Stimulated activated CD4-positive, alpha-beta T cell treated with anti-CD3 and anti-CD28 coated beads, Interleukin-12 subunit alpha, Interleukin-12 subunit beta, amount 100 ng/mL, for 24 hours (primary cell): ENCODE results near the gene VGLL4.

Experiments used
- DNase-seq, 2 experiments: peaks; one replicate each; pipeline ENCODE4 v3.0.0-alpha.2; 2020; ENCODE audit warnings: low read depth in 2 of 2

Gene VGLL4

DNA sequence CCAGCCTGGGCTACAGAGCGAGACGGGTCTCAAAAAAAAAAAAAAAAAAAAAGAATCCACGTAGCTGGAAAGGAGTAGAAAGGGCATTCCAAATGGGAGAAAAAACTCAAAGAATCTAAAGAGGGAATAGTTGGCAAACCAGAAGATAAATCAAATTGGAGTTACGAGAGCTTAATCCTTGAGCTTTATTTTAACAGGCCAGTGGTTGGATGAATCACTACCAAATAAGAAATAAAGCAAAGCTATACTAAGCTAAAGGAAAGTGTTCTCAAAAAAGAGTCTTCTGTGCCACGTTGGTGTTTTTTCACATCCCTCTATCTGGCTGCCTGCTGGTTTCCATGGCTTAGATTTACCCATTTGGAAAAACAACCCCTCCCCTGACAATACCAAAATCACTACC, 14.0 kb downstream of the VGLL4 start:
- no peak for DNase-seq

DNA sequence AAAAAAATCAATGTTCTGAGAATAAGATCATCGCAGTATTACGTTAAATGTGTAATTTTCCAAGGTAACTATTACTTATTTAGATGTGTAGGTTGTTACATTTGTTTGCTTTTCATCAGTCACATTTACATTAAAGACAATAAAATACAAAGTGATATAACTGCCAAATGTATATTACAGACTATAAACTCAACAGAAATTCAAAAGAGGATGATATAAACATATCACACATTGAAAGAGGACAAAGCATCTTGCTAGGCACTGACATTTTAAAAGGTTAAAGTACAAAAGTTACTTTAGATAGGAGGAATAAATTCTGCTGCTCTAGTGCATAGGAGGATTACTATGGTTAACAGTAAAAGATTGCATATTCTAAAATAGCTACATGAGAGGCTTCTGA, 16.1 kb downstream of the VGLL4 start:
- no peak for DNase-seq

DNA sequence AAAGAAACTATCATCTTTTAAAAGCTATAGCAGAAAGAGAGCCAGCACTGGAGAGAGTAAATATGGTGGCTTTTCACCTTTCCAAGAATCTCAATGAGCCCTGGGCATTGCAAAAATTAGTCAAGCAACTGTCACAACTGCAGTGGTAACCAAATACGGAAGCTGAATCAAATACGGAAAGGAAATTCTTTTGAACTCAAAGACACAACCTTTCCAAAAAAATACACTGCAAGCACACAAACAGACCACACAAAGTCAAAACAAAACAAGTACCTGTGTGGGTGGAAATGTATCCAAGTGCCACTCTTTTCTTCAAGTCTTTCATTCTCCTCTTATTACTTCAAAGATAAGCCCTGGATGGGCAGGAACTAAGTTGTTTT, 17.6 kb downstream of the VGLL4 start:
- DNase-seq: no peak

DNA sequence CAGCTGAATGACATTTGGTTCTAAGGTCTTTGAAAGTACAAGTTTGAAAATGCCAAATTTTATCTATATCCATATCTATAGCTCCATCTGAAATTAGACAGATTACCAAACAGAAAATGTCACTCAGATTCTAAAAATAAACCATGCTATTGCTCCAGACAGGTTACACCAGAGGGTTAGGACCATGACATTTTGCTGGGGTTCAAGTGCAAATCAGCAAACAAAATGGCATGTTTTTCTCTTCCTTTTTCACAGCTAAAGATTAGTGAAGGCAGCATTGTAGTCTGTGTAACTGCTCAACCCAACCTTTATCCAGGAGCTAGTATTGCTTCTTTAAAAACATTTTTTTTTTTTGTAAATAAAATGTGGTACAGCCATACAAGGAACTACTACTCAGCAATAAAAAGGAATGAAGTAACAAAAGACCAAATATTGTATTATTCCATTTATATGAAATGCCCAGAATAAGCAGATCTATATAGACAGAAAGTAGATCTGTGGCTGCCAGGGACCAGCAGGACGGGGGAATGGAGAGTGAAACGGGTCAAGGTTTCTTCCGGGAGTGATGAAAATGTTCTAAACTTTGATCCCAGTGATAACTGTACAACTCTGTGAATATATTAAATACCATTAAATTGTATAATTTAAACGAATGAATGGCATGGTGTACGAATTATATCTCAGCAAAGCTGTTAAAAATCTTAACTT, 18.2 kb downstream of the VGLL4 start:
- no peak for DNase-seq

DNA sequence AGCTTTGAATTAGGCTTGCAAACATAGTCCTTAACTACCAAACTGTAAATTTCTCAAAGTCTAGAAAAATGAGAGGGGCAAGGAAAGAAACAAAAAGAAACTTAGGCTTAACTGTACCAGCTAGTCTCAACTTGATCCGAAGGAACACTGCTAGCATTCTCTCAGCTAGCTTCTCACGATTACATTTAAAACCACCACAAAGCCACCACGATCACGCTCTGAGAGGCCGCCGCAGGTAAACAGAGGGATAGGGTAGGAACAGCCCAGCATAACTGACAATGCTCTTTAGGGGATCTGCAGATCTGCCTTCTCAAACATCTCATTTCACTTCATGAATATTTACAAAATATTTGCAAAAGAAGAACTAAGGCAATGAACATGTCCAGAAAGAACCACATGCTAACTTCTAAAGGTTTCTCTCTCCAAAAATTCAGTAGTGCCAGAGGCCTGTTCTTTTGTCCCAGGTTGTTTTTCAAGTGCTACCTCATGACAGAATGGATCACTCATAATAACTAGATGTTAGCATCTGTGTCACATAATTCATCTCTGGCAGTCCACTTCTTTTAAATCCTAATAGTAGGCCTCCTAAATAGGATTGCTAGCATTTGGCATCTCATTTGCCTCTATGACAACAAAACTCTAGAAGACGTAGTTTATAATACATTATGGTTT, 18.9 kb downstream of the VGLL4 start:
- DNase-seq: no peak

DNA sequence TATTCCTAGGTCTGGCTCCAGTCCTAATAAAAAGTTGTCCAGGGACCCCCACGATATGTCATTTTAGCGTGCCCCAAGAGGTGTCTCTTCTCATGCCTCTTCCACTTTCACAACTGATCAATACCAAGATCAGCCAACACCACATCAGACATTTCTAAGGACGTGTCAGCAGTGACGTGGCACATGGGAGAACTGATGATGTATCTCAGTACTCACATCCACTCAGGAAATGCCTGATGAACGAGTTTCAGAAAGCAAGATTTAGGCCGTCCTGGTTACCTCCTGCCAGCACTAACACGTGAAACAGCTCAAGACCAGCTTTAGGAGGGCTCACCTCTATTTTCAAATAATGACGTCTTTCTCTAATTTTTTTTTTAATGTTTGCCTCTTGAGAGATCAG, 19.6 kb downstream of the VGLL4 start:
- DNase-seq: peak; percentile 39 to 75

DNA sequence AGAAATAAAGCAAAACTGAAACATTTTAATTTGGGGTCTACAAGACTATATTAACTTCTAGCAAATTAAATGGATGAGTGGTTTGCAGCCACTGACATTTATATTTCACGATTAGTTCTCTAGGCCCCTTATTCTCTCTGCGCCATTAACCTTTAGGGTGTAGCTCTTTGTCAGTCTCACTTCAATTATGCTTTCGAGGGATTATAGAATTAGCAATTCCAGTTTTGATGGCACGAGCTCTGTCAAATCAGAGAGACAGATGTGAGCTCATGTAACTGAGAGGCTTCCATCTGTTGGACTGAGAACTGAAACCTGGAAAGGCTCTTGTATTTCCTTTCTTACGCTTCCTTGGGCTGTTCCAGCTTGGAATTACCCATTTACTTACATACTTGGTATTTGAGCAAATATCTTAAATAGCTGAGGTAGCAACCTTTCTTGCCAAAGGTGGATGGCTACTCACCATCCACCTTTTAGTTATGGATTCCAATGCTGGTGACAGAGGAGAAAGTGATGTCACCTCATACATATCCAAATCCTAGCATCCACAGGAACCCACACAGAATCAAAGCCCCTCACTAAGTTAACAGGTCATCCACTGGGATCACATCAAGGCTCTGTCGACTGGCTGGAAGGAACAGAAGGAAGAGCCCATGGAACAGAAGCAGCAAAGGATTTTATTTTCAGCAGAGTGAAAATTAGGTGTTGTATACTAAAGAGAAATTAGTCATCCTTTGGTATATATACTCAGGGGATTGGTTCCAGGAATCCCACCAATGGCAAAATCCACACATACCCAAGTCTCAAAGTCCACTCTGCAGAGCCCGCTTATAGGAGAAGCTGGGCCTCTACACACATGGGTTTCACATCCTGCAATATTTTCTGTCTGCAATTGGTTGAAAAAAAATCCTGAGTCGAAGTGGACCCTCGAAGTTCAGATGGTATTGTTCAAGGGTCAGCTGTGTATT, 20.8 kb downstream of the VGLL4 start:
- no peak for DNase-seq

DNA sequence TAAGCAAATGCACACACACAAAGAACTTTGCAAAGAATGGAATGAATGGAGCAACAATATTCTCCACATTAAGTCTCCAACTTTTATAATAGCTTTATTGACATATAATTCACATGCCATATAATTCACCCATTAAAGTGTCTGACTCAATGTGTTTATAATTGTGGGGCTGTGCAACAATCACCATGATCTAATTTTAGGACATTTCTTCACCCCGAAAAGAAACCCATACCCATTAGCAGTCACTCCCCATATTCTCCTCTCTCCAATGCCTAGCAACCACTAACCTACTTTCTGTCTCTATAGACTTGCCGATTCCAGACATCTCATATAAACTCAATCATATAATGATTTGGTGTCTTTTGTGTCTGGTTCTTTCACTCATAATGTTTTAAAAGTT, 22.6 kb downstream of the VGLL4 start:
- DNase-seq: no peak

DNA sequence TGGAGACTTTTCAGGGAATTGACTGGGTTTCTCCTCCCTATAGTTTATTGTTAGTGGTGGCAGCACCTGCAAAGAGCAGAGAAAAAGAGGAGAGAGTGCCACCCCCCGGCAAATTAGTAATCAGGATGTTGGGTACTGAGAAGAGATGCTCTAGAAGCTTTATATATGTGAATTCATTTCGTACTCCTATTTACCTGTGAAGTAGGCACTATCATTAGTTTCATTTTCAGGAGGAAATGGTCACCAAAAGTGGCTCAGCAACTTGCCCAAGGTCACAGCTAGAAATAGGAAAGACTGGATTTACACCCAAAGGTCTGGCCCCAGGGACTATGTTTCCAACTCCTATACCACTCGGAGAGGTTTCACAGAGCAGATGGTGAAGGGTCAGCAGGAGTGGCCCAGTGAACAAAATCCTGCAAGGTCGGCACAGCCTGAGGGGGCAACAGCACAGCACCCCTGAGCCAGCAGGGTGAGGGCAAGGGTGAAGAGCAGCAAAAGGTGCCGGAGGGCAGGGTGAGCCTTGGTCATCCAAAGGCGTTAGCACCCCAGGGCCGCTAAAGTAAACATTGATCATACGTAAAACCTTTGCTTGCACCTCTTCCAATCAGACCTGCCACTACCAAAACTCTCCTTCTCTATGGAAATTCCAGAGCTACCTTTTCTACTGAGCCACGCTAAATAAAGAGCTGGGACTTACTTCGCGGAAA, 23.6 kb downstream of the VGLL4 start:
- DNase-seq: no peak

DNA sequence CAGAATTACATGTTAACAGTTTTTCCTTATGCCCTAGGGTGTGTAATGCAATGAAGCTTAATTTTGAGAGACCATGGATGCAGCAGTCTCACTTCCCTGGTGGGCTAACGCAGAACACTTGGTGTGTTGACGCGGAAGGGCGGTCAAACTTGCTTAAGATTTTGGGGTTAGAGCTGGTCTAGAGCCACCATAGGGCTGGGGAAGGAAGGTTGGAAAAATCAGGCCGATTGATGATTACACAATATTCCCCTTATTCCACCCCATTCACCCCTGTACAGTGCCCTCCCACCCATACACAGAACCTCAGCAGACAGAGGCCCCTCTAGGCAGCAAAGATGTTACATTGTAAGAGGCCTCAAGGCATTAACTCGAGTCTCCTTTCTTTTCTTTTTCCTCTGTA, 24.3 kb downstream of the VGLL4 start:
- DNase-seq: no peak

DNA sequence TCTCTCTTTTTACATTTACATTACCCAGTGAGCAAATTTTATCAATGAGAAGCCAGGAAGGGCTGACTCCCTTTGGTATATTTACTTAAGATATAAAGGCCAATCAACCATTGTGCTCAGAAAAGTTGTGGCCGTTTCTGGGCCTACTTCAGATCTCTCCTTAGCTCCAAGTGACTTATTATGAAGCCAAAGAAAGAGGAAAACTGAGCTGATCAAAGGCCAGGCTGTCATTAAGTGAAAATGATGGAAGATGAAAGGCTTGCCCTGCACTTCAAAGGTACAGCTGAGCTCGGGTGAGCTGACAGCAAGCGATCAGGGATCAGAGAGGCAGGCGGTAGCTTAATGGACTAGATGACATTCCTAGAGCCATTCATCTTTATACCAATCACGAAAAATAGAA, 24.8 kb downstream of the VGLL4 start:
- no peak for DNase-seq

DNA sequence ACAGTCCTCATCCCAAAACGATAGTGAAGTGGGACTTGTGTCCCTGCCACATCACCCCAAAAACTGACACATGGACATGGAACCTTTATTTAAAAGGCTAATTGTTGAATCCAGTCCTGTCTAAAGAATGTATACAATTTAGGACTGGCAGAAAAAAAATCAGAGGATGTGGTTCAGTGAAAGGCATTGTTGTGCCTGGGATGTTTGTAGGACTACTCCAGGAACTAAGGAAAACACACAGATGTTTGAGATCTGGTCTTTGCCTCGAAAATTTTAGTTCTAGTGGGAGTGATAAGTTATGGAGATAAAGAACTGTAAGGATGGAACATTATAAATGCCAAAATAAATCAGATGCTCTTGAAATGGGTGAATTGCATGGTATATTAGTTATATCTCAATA, 27.2 kb downstream of the VGLL4 start:
- no peak for DNase-seq

DNA sequence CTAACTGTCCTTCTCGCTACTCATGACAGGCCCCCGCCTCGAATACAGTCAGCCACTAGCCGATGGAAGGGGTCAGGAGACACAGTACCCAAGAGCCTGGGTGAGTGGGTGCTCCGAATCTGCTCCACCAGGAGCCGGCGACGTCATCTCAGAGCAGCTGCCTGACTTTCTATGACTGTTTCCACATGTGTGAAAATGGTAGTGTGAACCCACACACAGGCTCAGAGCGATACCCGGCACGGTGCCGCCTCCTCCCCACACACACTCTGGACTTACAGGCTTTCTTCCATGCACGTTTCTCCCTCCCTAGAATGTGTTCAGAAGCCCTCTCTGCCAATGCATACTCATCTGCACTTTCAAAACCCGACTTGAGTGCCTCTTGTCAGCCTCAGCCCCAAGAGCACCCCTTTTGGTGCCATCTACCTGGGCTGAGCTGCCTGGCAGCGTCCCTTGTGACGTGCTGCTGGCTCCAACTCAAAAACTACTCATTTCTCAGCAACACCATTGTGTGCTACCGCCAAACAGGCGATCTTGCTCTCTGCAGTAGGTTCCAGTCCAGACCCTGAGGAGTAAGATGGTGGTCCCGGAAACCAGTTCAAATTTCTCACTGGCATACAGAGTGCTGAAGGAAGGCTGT, 29.7 kb downstream of the VGLL4 start:
- DNase-seq: no peak

DNA sequence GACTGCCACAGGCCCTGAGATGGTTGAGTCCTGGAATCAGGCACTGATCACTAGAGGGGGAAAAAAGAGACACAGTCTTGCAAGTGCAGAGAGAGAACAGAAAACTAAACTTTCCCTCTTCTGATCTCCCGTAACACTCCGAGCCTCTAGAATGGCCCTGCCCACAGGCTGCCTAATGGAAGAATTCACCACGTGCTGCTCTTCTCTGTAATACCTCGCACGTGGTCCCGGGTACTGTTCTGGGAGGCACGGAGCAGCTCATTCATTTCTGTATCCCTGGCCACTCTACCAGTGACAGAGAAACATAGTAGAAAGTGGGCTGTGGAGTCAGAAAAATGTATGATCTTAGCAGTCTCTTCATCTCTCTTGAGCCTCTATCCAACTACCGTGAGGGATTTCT, 30.4 kb downstream of the VGLL4 start:
- DNase-seq: no peak

DNA sequence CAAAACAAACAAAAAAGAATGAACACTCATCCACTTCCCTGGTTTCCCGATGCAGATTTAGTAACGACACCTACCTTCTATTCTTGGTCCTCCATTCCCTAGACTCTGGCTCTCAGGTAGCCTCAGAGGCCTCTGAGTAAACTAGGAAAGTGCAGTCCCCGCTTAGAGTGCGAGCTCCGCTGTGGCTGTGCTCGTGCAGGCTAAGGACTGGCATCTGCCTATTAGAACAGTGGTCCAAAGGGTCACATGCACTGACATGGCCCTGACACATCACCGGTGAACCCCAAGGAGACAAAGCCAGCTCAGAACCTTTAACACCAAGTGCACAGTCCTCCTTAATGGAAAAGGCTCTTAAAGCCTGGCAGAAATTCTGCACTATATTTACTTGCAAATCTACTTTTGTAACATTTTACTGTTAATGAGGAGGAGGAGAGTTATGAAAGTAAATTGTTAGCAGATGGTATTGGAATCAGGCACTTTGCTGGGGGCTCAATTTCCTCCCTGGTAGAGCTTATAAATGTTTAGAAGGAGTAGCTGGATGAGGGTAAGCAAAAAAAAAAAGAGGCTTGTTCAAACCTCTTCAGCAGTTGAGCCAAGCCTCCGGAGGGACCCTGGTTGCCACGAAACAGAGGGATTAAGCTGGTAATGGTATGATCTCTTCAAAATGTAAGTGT, 31.1 kb downstream of the VGLL4 start:
- no peak for DNase-seq

DNA sequence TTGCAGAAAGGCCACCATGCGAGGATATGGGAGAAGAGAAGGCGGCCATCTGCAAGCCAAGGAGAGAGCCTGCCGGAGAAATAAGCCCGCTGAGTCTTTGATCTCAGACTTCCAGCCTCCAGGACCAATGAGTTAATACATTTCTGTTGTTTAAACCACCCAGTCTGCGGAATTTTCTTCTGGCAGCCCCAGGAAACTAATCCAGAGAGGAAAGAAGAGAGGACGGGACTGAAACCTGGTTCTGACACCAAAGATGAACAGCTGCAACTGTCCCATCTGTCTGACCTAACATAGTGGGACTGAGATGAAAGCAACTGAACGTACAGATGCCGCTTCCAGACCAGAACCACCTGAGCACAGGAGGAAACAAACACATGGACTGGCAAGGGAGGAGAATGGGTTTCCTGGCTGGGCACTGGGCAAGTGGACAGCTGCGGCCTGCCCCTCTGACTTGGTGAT, 32.3 kb downstream of the VGLL4 start:
- no peak for DNase-seq

DNA sequence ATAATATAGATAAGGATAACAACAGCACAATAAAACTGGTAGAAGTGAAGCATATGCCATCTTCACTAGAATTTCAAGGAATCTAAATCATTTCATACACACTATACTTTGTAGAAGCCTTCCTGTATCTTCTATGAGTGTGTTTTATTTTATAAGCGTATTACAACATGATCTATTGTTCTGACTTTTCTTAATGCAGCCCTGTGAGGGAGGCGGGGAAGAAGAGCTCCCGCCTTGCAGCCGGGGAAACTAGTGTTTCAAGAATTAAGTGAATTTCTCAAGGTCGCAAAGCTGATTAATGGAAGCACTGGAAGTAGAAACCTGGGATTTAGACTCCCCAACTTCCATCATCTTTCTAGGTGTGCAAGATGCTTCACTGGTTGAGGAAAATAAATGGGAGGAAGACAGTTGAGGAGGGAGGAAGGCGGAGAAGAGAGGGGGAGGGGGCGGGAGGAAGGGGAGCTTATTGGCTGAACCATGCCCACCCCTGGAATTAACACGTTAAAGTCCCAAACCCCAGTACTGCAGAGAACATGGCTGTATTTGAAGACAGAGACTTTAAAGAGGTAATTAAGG, 32.9 kb downstream of the VGLL4 start:
- no peak for DNase-seq

DNA sequence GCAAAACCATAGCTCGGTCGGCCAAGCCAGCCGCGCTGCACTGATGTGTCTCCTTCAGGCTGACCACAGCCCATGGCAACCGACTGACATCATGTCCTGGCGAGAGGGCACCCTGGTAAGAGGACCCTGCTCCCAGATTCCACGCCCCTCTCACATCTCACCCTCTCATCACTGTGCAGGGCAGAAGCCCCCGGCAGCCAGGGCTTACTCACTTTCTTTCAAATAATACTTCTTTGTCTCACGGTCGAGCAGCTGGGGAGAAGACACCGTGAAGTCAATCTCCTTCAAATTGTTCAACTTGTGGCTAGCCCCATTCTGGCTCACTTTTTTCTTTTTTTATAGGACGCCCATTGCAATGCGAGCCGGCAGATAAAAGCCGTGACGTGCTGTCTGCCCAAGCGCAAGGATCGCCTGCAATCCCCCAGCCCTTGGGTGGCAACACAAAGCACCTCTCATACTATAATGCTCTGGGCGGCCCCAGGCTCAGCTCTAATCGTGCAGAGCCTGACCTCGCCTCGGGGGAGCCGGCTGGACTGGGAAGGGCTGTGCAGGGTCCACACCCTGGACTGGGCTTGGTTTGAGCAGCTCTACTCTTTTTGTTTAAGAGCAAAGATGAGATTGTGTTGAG, 33.6 kb downstream of the VGLL4 start:
- no peak for DNase-seq

DNA sequence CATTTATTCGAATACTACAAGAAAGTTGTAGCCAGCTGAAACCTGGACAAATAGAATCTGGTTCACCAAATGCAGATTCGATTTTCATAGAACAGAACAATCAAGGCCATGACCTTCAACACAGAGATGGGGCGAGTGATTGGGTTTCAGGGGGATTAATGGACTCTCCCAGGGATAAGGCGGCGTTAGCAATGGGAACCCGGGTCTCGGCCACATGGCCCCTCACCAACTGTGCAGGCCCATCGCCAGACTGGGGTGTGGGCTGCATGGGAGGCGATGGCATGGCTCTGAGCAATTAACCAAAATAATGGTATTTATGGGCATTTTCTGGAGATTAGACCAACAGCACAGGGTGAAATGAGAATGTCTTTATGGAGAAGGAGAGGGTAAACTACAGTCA, 34.2 kb downstream of the VGLL4 start:
- DNase-seq: no peak

DNA sequence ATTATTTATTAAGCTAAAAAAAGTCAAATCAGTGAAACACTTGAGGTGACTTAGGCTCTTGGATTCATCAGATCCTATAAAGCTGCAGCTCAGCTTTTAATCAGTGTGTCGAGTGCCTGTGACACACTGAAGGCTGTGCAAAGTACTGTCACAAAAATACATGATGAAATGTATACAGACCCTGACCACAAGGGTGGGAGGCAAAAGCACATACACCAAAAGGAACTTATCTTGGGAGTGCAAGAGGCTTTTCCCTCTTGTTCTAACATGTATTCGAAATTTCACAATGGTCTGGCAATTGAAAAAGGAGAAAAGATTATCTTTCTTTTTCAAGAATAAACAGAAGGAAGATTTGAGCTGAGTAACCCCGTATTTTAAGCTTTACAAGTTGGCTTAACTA, 35.9 kb downstream of the VGLL4 start:
- no peak for DNase-seq
